Measurements from ENCODE around the gene TTC16. TPM values are rescaled to one million over a fixed set of nuclear protein-coding genes. Genes with fewer than 3 reads are reported as not detected.

Gene TTC16
- total and polyA plus RNA-seq, 2 donors (not counting 3 experiments of a cell fraction or from before 2014, with no cell fraction given), result not detected

GRCh38 chr9:127690735-127691134, 25.1 kb upstream of the TTC16 start:
- DNase-seq (ENCODE audit: low read depth, low spot score) (no peak), FAIRE-seq (no peak)
- dilution Hi-C loops (cut with MboI; ENCODE audit: extremely low pct_ligation_motif_present, low sequenced_read_pairs), result no loop called here
- CTCF ChIA-PET, result interaction anchor here (1.5 kb wide), 1 partner anchor 179 kb away, joined by 3 read pairs; no protein-coding TSS in a partner anchor
- no peaks in the 10 kb centered on the region for H4K20me1 ChIP-seq (replicated peaks; ENCODE audit: control insufficient read depth, extremely low read depth, insufficient read depth, low read length)
- no peaks in the 10 kb centered on the region for H3K27me3 ChIP-seq (ENCODE audit: control insufficient read depth in 2 of 2, insufficient read depth in 2 of 2, low read length in 2 of 2)
- peaks cover 0 to 19% of the 10 kb centered on the region in 2 experiments for H3K36me3 ChIP-seq (ENCODE audit: control insufficient read depth in 2 of 2, extremely low read depth in 1 of 2, insufficient read depth in 2 of 2, low read length in 2 of 2)
- H3K4me2 ChIP-seq (ENCODE audit: insufficient read depth, low read length), result no peak overlapping the region
- intact Hi-C loops (cut with micrococcal nuclease), result no loop called here
- H3K4me3 ChIP-seq (replicated peaks in 1 of 3; ENCODE audit: insufficient read depth in 1 of 3, low read depth in 1 of 3, low read length in 3 of 3), result no peak overlapping the region
- POLR2A ChIA-PET, result no interaction called here
- H2AFZ ChIP-seq (ENCODE audit: low read depth, low read length), result no peak overlapping the region
- no peak overlapping the region for H3K27ac ChIP-seq (ENCODE audit: insufficient read depth, low read depth, low read length)
- BruUV-seq (replicated peaks), result no TSS peak
- no peak overlapping the region for H3K9ac ChIP-seq (replicated peaks; ENCODE audit: extremely low read depth, insufficient read depth, low read length)
- no peak for TF ChIP-seq MYC (IDR thresholded peaks at IDR 0.05; ENCODE audit: low read depth, low read length)
- no peak for TF ChIP-seq MAX (IDR thresholded peaks at IDR 0.05; ENCODE audit: insufficient read depth, insufficient read length)
- TF ChIP-seq POLR2A (IDR thresholded peaks at IDR 0.05; ENCODE audit: low read depth, low read length), result no peak
- TF ChIP-seq POLR2AphosphoS5 (IDR thresholded peaks at IDR 0.05; ENCODE audit: insufficient read depth, low read depth, low read length), result no peak
- no peak for TF ChIP-seq CTCF (IDR thresholded peaks at IDR 0.05; ENCODE audit: extremely low read depth in 1 of 2, insufficient read depth in 1 of 2, low read depth in 1 of 2, low read length in 2 of 2)
- no peak for TF ChIP-seq EZH2 (IDR thresholded peaks at IDR 0.05; ENCODE audit: borderline replicate concordance, low read depth, low read length, severe bottlenecking)
- H3K79me2 ChIP-seq (ENCODE audit: control insufficient read depth, insufficient read depth, low read length), result no peaks in the 10 kb centered on the region
- no peaks in the 10 kb centered on the region for H3K9me3 ChIP-seq (replicated peaks; ENCODE audit: control insufficient read depth, insufficient read depth, low read length)
- no peaks in the 10 kb centered on the region for H3K9me1 ChIP-seq (replicated peaks; ENCODE audit: control insufficient read depth, extremely low read depth, insufficient read depth, low read length)
- H3K4me1 ChIP-seq (ENCODE audit: control insufficient read depth, extremely low read depth, insufficient read depth, low read length), result no peaks in the 10 kb centered on the region

- dilution Hi-C loops (cut with MboI; ENCODE audit: extremely low pct_ligation_motif_present, low sequenced_read_pairs) (no loop called here), intact Hi-C loops (cut with micrococcal nuclease) (no loop called here)
- H3K4me2 ChIP-seq (ENCODE audit: insufficient read depth, low read length), result no peak overlapping the region
- no peak overlapping the region for H3K4me3 ChIP-seq (replicated peaks in 1 of 3; ENCODE audit: insufficient read depth in 1 of 3, low read depth in 1 of 3, low read length in 3 of 3)
- BruUV-seq (replicated peaks), result no TSS peak
- POLR2A ChIA-PET, result no interaction called here
- no peaks in the 10 kb centered on the region for H3K9me3 ChIP-seq (replicated peaks; ENCODE audit: control insufficient read depth, insufficient read depth, low read length)
- H4K20me1 ChIP-seq (replicated peaks; ENCODE audit: control insufficient read depth, extremely low read depth, insufficient read depth, low read length), result no peaks in the 10 kb centered on the region
- CTCF ChIA-PET, result no interaction called here
- H3K4me1 ChIP-seq (ENCODE audit: control insufficient read depth, extremely low read depth, insufficient read depth, low read length), result no peaks in the 10 kb centered on the region
- H2AFZ ChIP-seq (ENCODE audit: low read depth, low read length), result no peak overlapping the region
- no peak for DNase-seq (ENCODE audit: low read depth, low spot score)
- H3K9me1 ChIP-seq (replicated peaks; ENCODE audit: control insufficient read depth, extremely low read depth, insufficient read depth, low read length), result no peaks in the 10 kb centered on the region
- no peak overlapping the region for H3K9ac ChIP-seq (replicated peaks; ENCODE audit: extremely low read depth, insufficient read depth, low read length)
- H3K79me2 ChIP-seq (ENCODE audit: control insufficient read depth, insufficient read depth, low read length), result no peaks in the 10 kb centered on the region
- H3K27ac ChIP-seq (ENCODE audit: insufficient read depth, low read depth, low read length), result no peak overlapping the region
- no peak for FAIRE-seq
- H3K27me3 ChIP-seq (ENCODE audit: control insufficient read depth in 2 of 2, insufficient read depth in 2 of 2, low read length in 2 of 2), result no peaks in the 10 kb centered on the region
- peaks cover 0 to 14% of the 10 kb centered on the region in 2 experiments for H3K36me3 ChIP-seq (ENCODE audit: control insufficient read depth in 2 of 2, extremely low read depth in 1 of 2, insufficient read depth in 2 of 2, low read length in 2 of 2)
- TF ChIP-seq POLR2A (IDR thresholded peaks at IDR 0.05; ENCODE audit: low read depth, low read length) (no peak), CTCF (IDR thresholded peaks at IDR 0.05; ENCODE audit: extremely low read depth in 1 of 2, insufficient read depth in 1 of 2, low read depth in 1 of 2, low read length in 2 of 2) (no peak), GATA2 (IDR thresholded peaks at IDR 0.05; ENCODE audit: insufficient read depth, insufficient read length, low read depth, low read length) (no peak)
Measured at GRCh38 chr9:127692071-127692470, 23.8 kb upstream of the TTC16 start.
